ENCODE results near the gene RRBP1. TPM values are rescaled to one million over a fixed set of nuclear protein-coding genes. Genes with fewer than 3 reads are reported as not detected.

Gene RRBP1
- total RNA-seq, 1 experiment from 2014 or later: 75.9 TPM

DNA sequence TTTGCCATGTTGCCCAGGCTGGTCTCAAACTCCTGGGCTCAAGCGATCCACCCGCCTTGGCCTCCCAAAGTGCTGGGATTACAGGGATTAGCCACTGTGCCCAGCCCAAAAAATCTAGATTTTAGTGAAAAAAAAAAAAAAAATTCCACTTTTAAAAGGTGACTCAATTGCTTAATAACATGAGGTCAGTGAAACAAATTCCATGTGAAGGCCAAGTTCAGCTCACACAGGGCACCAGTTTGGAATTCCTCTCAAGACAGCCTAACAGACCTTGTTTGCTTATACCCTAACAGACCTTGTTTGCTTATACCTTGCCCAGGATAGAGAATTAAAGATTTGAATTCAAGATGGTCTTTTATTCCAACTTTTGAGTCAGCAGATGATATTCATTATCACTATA is 5.1 kb downstream of the RRBP1 start:
- H3K27me3 ChIP-seq (replicated peaks; ENCODE audit: insufficient read depth, low read depth, low read length, poor library complexity): no peaks in the 10 kb centered on the region
- no TSS peak for BruUV-seq (replicated peaks)
- peaks cover 21% of the 10 kb centered on the region for H3K4me1 ChIP-seq (ENCODE audit: insufficient read depth, low read length, poor library complexity, severe bottlenecking)
- H3K27ac ChIP-seq (ENCODE audit: low read depth, low read length, poor library complexity, severe bottlenecking): no peak overlapping the region
- no peak for DNase-seq (ENCODE audit: low spot score)
- no peak for TF ChIP-seq EZH2 (IDR thresholded peaks at IDR 0.05; ENCODE audit: borderline replicate concordance, low read depth, low read length, poor library complexity, severe bottlenecking)
- TF ChIP-seq, protein P1, sequence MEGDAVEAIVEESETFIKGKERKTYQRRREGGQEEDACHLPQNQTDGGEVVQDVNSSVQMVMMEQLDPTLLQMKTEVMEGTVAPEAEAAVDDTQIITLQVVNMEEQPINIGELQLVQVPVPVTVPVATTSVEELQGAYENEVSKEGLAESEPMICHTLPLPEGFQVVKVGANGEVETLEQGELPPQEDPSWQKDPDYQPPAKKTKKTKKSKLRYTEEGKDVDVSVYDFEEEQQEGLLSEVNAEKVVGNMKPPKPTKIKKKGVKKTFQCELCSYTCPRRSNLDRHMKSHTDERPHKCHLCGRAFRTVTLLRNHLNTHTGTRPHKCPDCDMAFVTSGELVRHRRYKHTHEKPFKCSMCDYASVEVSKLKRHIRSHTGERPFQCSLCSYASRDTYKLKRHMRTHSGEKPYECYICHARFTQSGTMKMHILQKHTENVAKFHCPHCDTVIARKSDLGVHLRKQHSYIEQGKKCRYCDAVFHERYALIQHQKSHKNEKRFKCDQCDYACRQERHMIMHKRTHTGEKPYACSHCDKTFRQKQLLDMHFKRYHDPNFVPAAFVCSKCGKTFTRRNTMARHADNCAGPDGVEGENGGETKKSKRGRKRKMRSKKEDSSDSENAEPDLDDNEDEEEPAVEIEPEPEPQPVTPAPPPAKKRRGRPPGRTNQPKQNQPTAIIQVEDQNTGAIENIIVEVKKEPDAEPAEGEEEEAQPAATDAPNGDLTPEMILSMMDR (conservative IDR thresholded peaks at IDR 0.05; ENCODE audit: low read depth, low read length): no peak
- intact Hi-C loops (cut with micrococcal nuclease; ENCODE audit: unreplicated experiment): no loop called here
- POLR2A ChIA-PET (ENCODE audit: low non-redundant PET): no interaction called here
- H3K9me3 ChIP-seq (ENCODE audit: low read depth, low read length, poor library complexity, severe bottlenecking): no peaks in the 10 kb centered on the region
- CTCF ChIA-PET: no interaction called here
- H3K4me3 ChIP-seq (ENCODE audit: low read depth, low read length, poor library complexity, severe bottlenecking): no peak overlapping the region
- peaks cover 14% of the 10 kb centered on the region for H3K36me3 ChIP-seq (ENCODE audit: insufficient read depth, low read length, poor library complexity, severe bottlenecking)

DNA sequence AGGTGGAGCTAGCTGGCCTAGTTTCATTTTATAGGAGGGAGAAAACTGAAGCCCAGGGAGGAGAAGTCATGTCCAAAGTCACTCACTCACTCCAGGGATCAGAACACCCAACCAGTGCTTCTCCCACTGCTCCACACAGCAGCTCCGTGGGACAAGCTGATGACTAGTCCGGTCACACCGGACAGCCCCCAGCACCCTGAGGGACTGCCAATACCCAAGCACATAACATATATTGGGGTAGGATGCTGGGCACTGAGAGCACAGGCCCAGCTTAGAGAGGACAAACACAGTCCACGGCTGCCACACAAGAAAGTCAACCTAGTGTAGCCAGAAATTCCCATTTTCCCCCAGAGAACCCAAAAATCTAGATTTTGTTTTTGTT is 5.7 kb downstream of the RRBP1 start:
- Histone ChIP-seq H3K27me3 (replicated peaks; ENCODE audit: insufficient read depth, low read depth, low read length, poor library complexity) (no peaks in the 10 kb centered on the region), H3K36me3 (ENCODE audit: insufficient read depth, low read length, poor library complexity, severe bottlenecking) (peaks cover 14% of the 10 kb centered on the region), H3K27ac (ENCODE audit: low read depth, low read length, poor library complexity, severe bottlenecking) (no peak overlapping the region), H3K4me1 (ENCODE audit: insufficient read depth, low read length, poor library complexity, severe bottlenecking) (peaks cover 24% of the 10 kb centered on the region), H3K4me3 (ENCODE audit: low read depth, low read length, poor library complexity, severe bottlenecking) (no peak overlapping the region), H3K9me3 (ENCODE audit: low read depth, low read length, poor library complexity, severe bottlenecking) (no peaks in the 10 kb centered on the region)
- POLR2A ChIA-PET (ENCODE audit: low non-redundant PET): no interaction called here
- BruUV-seq (replicated peaks): no TSS peak
- intact Hi-C loops (cut with micrococcal nuclease; ENCODE audit: unreplicated experiment): no loop called here
- CTCF ChIA-PET: no interaction called here
- no peak for TF ChIP-seq EZH2 (IDR thresholded peaks at IDR 0.05; ENCODE audit: borderline replicate concordance, low read depth, low read length, poor library complexity, severe bottlenecking)
- TF ChIP-seq, protein P1 (conservative IDR thresholded peaks at IDR 0.05; ENCODE audit: low read depth, low read length): no peak
- no peak for DNase-seq (ENCODE audit: low spot score)

- no peak for TF ChIP-seq EZH2 (IDR thresholded peaks at IDR 0.05; ENCODE audit: borderline replicate concordance, low read depth, low read length, poor library complexity, severe bottlenecking)
- TF ChIP-seq, protein P1 (conservative IDR thresholded peaks at IDR 0.05; ENCODE audit: low read depth, low read length): no peak
- POLR2A ChIA-PET (ENCODE audit: low non-redundant PET): no interaction called here
- no TSS peak for BruUV-seq (replicated peaks)
Observed at GRCh38 chr20:17675519-17676377, 6.3 kb downstream of the RRBP1 start.

More at GRCh38 chr20:17675519-17676377, 6.3 kb downstream of the RRBP1 start:
- CTCF ChIA-PET: no interaction called here
- H3K27ac ChIP-seq (ENCODE audit: low read depth, low read length, poor library complexity, severe bottlenecking): no peak overlapping the region
- intact Hi-C loops (cut with micrococcal nuclease; ENCODE audit: unreplicated experiment): no loop called here
- H3K9me3 ChIP-seq (ENCODE audit: low read depth, low read length, poor library complexity, severe bottlenecking): no peaks in the 10 kb centered on the region
- DNase-seq (ENCODE audit: low spot score): no peak
- no peak overlapping the region for H3K4me3 ChIP-seq (ENCODE audit: low read depth, low read length, poor library complexity, severe bottlenecking)
- H3K4me1 ChIP-seq (ENCODE audit: insufficient read depth, low read length, poor library complexity, severe bottlenecking): peaks cover 23% of the 10 kb centered on the region
- H3K27me3 ChIP-seq (replicated peaks; ENCODE audit: insufficient read depth, low read depth, low read length, poor library complexity): no peaks in the 10 kb centered on the region
- peaks cover 14% of the 10 kb centered on the region for H3K36me3 ChIP-seq (ENCODE audit: insufficient read depth, low read length, poor library complexity, severe bottlenecking)
